MCF 10A (cell line): ENCODE data around the gene ADAM10. TPM values are rescaled to one million over a fixed set of nuclear protein-coding genes. Genes with fewer than 3 reads are reported as not detected.

Experiments
- BruUV-seq: library from RNA; stranded (reverse); fragments of 400-500 nt; replicated peaks from 2 replicates; lab custom pipeline; 2021; lab: Mats Ljungman, UMichigan
- CTCF ChIA-PET: fragments of 300-600 bp; sonication (Branson Sonifier 250); formaldehyde crosslinking; extraction: SDS; loops from one replicate; lab custom pipeline; 2021; ENCODE audit warnings: antibody characterized with exemption, inconsistent platforms; lab: Yijun Ruan, JAX
- POLR2A ChIA-PET: fragments of 300-600, 350-650 bp; sonication (Branson Sonifier 250); formaldehyde crosslinking; extraction: SDS; loops from one replicate; lab custom pipeline; 2020; ENCODE audit warnings: antibody characterized with exemption, inconsistent platforms; lab: Yijun Ruan, JAX
- DNase-seq: peaks from one replicate; pipeline ENCODE4 v3.0.0-alpha.2; 2018; ENCODE audit not compliant: unreplicated experiment
- H3K27ac Mint-ChIP-seq: one replicate; pipeline ENCODE4 v1.8.0; 2022; ENCODE audit warnings: mild to moderate bottlenecking, low read depth, mixed read lengths; ENCODE audit not compliant: unreplicated experiment
- H3K27me3 Mint-ChIP-seq: one replicate; pipeline ENCODE4 v1.8.0; 2022; ENCODE audit warnings: mixed read lengths; ENCODE audit not compliant: insufficient read depth, unreplicated experiment
- H3K36me3 Mint-ChIP-seq: one replicate; pipeline ENCODE4 v1.8.0; 2022; ENCODE audit warnings: mild to moderate bottlenecking, moderate library complexity, mixed read lengths; ENCODE audit not compliant: insufficient read depth, unreplicated experiment
- H3K4me1 Mint-ChIP-seq: one replicate; pipeline ENCODE4 v1.8.0; 2022; ENCODE audit warnings: mixed read lengths; ENCODE audit not compliant: insufficient read depth, unreplicated experiment
- H3K4me3 Mint-ChIP-seq: one replicate; pipeline ENCODE4 v1.8.0; 2022; ENCODE audit warnings: mild to moderate bottlenecking, moderate library complexity, mixed read lengths; ENCODE audit not compliant: unreplicated experiment
- H3K9me3 Mint-ChIP-seq: one replicate; pipeline ENCODE4 v1.8.0; 2022; ENCODE audit warnings: mixed read lengths; ENCODE audit not compliant: unreplicated experiment
- intact Hi-C: fragments of 100-400 bp; cut with micrococcal nuclease; formaldehyde crosslinking; loops from 2 replicates; pipeline ENCODE4 v1.14.1; 2022
- total RNA-seq: library from RNA; stranded (reverse); gene quantifications from 2 replicates; pipeline ENCODE4 v1.2.3, GENCODE V29; 2022
- TF ChIP-seq, protein P1 (sequence below): fragments of 200-600 bp; IDR thresholded peaks from one replicate; pipeline ENCODE4 v1.8.0; 2022; ENCODE audit warnings: antibody characterized with exemption, mild to moderate bottlenecking; ENCODE audit not compliant: unreplicated experiment

The ADAM10 gene
- total RNA-seq, 1 experiment from 2014 or later: 87.5 TPM

DNA sequence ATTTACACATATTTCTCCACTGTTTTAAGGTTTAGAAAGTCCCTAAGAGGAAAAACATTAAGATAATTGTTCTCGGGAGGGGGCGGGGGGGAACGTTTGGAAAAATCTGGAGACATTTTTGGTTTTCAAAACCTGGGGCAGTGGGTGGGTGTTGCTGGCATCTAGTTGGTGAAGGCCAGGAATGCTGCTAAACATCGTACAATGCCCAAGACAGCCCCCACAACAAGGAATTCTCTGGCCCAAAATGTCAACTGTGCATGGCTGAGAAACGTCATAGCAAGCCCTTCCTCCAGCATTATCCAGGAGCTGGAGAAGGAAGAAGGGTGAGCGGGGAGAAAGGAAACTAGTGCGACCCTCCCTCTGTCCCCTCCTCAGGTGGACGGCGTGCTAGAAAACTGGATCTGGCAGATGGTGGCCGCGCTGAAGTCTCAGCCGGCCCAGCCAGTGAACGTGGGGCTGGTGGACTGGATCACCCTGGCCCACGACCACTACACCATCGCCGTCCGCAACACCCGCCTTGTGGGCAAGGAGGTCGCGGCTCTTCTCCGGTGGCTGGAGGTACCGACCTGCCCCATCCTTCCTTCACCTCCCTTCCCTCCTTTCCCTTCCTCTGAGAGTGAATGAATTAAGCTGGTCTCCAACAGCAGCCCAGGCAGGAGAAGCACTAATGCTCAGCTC, 208.0 kb downstream of the ADAM10 start:
- Mint-ChIP-seq H3K4me3 (no peak overlapping the region), H3K9me3 (no peaks in the 10 kb centered on the region), H3K27ac (no peak overlapping the region), H3K36me3 (no peaks in the 10 kb centered on the region), H3K27me3 (peaks cover 12% of the 10 kb centered on the region), H3K4me1 (peaks cover 3% of the 10 kb centered on the region)
- DNase-seq: no peak
- BruUV-seq: no TSS peak
- CTCF ChIA-PET: interaction anchor here (0.6 to 0.8 kb wide), 2 partner anchors 14 to 35 kb away, joined by 3 to 4 read pairs; no protein-coding TSS in a partner anchor
- intact Hi-C loops: no loop called here
- TF ChIP-seq, protein P1, sequence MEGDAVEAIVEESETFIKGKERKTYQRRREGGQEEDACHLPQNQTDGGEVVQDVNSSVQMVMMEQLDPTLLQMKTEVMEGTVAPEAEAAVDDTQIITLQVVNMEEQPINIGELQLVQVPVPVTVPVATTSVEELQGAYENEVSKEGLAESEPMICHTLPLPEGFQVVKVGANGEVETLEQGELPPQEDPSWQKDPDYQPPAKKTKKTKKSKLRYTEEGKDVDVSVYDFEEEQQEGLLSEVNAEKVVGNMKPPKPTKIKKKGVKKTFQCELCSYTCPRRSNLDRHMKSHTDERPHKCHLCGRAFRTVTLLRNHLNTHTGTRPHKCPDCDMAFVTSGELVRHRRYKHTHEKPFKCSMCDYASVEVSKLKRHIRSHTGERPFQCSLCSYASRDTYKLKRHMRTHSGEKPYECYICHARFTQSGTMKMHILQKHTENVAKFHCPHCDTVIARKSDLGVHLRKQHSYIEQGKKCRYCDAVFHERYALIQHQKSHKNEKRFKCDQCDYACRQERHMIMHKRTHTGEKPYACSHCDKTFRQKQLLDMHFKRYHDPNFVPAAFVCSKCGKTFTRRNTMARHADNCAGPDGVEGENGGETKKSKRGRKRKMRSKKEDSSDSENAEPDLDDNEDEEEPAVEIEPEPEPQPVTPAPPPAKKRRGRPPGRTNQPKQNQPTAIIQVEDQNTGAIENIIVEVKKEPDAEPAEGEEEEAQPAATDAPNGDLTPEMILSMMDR: no peak
- POLR2A ChIA-PET: no interaction called here

DNA sequence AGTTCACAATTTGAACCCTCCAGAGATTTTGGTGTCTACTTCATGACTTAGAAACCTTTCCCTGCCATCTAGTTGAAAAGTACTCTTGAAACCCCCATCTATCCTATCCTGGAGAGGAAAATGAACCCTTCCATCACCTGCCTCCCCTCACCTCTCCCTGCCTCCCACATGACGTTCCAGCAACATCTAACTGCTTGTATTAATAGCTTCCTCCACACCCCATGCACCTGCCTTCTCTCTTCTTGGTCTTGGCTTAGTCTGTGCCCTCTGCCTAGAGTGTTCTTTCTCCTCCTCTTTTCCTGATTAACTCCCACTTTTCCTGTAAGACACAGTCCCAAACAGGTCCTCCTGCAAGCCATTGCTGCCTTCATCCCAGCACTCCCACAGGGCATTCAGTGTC, 210.0 kb downstream of the ADAM10 start:
- CTCF ChIA-PET: no interaction called here
- TF ChIP-seq, protein P1: no peak
- no peaks in the 10 kb centered on the region for H3K36me3 Mint-ChIP-seq
- H3K4me3 Mint-ChIP-seq: no peak overlapping the region
- BruUV-seq: no TSS peak
- POLR2A ChIA-PET: interaction anchor here (0.7 kb wide), 1 partner anchor 344 kb away, joined by 3 read pairs; no protein-coding TSS in a partner anchor
- H3K4me1 Mint-ChIP-seq: no peaks in the 10 kb centered on the region
- no peak overlapping the region for H3K27ac Mint-ChIP-seq
- intact Hi-C loops: no loop called here
- no peak for DNase-seq
- H3K9me3 Mint-ChIP-seq: no peaks in the 10 kb centered on the region
- peaks cover 27% of the 10 kb centered on the region for H3K27me3 Mint-ChIP-seq

DNA sequence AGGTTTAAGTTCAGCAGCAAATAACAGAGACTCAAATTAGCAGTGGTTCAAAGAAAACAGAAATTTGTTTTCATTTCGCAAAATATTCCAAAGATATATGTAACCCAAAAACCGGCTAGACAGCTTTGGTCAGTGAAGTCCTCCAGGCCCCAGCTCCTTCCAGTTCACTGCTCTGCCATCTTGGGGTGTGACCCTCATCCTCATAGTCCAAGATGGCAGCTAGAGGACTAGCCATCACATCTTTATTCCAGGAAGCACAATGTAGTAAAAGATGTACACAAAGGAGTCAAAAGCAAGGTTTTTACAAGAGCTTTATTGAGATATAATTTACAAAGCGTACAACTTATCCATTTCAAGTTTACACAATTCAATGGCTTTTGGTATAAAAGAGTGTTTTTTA, 210.6 kb downstream of the ADAM10 start:
- DNase-seq: no peak
- peaks cover 27% of the 10 kb centered on the region for H3K27me3 Mint-ChIP-seq
- no peaks in the 10 kb centered on the region for H3K9me3 Mint-ChIP-seq
- ChIA-PET CTCF (no interaction called here), POLR2A (interaction anchor here (0.9 kb wide), 1 partner anchor 9 kb away, joined by 4 read pairs; no protein-coding TSS in a partner anchor)
- BruUV-seq: no TSS peak
- no peaks in the 10 kb centered on the region for H3K36me3 Mint-ChIP-seq
- H3K4me3 Mint-ChIP-seq: no peak overlapping the region
- TF ChIP-seq, protein P1: no peak
- no peak overlapping the region for H3K27ac Mint-ChIP-seq
- intact Hi-C loops: no loop called here
- no peaks in the 10 kb centered on the region for H3K4me1 Mint-ChIP-seq

Other genes with a start within 250 kb of the ADAM10 start
- gene MINDY2, start 21.6 kb upstream of the ADAM10 start, total RNA-seq: 18.8 and 21.9 TPM in 2 replicates
- 108 and 117 TPM in 2 replicates for gene SLTM, start 184.0 kb upstream of the ADAM10 start, total RNA-seq
- 29.2 and 32.8 TPM in 2 replicates for gene RNF111, start 238.0 kb upstream of the ADAM10 start, total RNA-seq